GM18868 (cell line): ENCODE data around the gene MKKS.

Experiments used
- ATAC-seq: cut with Tn5 transposase; IDR thresholded peaks from one replicate; pipeline ENCODE4 v1.9.1; 2021; ENCODE audit warnings: mild to moderate bottlenecking, moderate library complexity; ENCODE audit not compliant: unreplicated experiment

MKKS gene

DNA sequence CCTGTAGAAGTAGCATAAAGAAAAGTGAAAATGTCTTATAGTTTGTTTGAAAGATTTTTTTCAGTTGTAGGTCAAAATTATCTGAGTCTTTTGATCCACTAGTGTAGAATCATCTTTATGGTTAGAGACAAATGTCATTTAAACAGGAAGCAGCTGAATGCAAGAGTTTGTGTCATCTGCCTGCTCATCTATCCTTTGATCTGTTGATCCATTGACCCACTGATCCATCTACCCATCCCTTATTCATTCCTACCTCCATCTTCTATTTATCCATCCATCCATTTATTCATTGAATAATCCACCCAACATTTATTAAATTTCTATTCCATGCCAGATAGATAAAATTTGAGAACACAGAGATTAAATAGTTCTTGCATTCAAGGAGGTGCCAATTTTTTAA lies 62.6 kb downstream of the MKKS start:
- ATAC-seq, result no peak

DNA sequence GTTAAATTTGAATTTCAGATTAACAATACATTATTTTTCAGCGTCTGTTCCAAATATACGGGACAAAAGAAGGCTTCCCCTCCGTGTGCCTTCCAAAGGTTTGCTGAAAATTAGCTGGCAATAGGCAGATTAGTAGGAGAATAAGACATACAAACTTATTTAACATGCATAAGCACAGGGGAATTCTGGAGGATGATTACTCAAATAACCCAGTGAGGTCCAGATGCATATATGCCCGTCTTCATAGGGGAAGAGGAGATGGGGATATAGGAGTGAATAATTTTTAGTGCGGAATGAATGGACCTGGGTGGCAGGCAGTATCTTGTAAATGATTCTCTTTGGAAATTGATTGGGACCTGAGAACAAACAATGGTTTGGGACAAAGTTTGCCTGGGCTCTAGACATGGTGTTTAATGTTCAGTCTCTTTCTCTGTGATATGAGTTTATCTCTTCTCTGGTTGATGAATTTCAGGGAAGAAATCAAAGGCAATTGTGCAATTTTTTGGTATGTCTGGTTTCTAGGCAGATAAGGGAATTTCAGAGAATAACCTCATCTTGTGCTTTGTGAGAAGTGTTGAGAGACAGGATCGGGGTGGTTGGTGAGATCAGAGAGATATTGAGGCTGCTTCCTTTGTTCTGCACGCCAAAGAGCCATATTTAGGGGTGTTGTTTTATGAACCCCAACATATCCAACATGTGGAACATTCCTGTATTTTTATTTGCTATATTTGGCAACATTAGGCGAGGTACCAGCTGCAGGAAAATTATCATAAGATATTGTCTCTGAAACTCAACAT lies 63.7 kb downstream of the MKKS start:
- no peak for ATAC-seq

DNA sequence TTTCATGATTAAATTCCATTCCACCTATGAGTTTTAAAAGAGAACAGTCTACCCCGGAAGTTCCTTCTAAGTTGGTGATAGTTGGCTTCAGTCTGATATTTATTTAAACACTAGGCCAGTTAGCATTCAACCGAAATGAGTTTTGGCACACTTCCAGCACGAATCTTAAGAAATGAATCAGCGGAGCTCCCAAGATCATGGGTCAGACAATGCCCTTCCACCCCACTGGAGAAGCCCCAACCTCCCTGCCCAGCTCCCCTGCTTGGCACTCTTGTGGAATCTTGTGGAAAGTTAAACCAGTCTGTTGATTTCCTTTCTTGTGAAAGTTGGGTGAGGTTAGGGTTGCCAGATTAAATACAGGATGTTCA lies 64.3 kb downstream of the MKKS start:
- ATAC-seq, result no peak

DNA sequence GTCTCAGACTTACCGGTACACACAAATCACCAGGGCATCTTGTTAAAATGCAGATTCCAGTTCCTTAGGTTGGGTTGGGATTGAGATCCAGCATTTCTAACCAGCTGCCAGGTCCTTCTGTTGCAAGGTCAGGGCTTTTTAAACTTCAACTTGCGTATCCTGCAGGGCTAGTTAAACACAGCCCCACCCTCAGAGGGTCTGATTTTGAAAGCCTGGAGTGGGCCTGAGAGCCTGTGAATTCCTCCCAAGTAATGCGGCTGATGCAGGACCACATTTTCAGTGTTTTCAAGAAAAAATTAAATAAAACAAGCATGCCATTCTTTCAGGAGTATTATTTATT lies 65.3 kb downstream of the MKKS start:
- ATAC-seq, result no peak

DNA sequence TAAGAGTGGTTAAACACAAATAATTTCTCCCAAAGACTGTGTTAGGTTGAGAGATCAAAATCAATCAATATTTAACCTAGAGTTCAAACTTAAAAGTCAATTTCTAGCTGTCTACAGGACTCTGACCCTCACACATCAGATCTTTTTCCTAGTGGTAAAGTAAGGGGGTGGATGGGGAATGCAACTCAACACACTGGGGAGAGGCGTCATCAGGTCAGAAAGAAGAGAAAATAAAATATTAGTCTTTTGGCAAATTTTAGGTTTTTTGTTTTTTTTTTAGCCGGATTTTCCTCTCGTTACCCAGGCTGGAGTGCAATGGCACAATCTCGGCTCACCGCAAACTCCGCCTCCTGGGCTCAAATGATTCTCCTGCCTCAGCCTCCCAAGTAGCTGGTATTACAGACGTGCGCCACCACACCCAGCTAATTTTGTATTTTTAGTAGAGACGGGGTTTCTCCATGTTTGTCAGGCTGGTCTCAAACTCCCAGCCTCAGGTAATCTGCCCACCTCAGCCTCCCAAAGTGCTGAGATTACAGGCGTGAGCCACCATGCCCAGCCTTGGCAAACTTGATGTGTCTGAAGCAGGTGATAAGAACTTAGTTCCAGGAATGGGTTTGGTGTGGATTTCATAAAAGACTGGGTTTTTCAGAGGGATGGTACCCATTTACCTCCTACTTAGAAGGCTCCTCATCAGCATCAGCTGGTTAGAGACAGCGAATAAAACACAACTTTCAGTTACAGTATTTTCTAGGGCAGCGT lies 65.9 kb downstream of the MKKS start:
- no peak for ATAC-seq

DNA sequence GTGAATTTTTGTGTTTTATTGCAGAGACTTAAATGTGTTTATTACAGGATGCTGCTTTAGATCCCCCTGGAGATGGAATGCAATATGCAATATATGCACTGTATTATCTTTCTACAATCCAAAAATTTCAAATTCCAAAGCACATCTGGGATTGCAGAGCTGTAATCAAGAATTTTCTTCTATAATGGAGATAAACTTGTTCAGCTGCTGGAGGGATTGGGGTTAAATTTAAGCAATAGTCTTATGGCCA lies 66.4 kb downstream of the MKKS start:
- no peak for ATAC-seq

DNA sequence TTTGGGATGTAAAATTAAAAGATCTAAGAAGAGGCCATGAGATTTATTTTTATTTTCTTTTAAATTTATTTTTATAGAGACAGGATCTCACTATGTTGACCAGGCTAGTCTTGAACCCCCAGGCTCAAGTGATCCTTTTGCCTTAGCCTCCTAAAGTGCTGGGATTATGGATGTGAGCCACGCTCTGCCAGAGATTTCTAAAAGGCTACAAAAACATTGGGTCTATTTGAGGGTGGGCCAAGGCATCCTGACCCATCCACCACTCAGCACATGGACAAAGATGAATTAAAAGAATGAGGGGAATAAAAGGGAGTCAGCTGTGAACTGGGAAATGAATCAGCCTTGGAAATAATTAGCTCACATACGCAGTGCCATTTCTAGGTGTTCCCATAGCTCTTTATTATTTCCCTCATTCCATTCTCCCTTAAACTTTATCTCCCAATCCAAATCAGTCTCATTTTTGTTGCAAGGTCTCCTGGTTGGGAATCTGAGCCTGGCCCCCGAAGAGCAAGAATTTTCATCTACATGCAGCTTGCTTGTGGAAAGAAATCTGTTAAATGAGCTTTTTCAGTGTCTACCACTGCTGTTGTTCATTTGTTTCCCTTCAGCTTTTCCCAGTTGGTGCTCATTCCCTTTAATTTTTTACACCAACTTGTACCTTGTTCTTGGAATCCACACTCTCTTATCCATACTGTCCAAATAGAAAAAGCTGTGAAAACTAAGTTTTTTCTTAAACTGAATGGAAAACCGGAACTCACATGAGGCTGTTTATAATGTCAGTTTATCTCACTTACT lies 66.9 kb downstream of the MKKS start:
- ATAC-seq, result no peak

DNA sequence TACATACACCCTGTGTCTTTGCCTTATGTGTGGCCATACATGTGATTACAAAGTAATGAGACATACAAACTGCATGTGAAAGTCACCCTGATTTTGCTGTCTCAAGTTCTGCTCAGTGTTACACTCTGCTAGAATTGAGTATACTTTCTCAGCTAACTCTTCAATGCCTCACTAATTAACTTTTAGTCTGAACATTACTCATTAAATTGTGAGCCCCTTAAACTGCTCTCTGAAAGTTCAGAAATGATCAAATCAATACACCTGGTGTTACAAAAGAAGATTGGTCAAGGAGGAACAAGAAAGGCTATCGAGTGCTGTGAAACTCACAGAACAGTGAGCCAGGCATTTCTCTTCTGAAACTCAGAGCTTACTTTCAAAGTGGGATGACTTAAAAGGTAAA lies 71.3 kb downstream of the MKKS start:
- no peak for ATAC-seq

DNA sequence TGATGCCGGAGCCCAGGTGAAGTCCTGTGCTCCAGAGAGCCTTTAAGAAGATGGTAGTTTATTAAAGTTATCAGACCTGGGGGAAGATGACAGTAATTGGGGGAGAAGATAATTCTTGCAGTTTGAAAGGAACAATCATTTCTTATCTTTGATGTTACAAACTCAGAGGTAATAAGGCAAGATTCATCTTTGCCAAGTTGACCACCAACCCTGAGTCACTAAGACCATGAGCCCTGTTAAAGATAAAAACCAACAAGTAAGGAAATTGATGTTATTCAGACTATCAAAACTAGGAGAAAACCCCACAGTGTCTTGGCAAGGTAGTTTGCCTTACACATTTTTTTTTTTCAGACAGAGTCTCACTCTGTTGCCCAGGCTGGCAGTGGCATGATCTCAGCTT lies 73.1 kb downstream of the MKKS start:
- no peak for ATAC-seq

DNA sequence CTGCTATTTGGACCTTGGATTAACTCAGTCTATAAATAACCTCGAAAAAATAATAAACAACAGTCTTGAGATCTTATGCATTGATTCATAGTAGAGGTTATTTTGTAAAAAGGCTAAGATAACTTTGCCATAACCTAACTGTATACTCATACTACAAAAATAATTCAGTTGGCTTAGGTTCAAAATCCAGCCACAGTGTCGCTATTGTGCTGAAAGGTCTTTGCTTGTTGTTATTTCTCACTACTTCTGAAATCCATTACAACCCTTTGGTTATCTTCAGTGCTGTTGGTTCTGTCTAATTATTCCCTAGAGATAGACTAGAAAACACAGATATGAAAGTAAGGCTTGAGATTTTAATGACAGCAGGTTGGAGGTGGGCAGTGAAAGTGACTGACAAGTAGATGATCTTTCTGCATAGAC lies 74.4 kb downstream of the MKKS start:
- ATAC-seq, result no peak

DNA sequence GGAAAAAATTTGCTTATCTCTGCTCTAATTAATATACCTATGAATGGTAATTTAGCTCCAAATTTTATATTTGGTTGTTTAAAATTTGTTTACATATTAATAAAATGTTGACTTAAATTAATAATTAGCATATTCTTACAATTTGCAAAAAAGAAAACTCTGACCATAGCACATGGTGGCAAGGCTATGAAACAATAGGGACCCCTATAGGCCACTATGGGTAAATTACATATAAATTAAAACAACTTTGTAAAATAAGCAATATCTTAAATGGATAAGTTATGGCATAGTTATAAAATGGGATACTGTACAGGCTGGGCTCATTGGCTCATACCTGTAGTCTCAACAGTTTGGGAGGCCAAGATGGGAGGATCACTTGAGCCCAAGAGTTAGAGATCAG lies 76.0 kb downstream of the MKKS start:
- no peak for ATAC-seq

DNA sequence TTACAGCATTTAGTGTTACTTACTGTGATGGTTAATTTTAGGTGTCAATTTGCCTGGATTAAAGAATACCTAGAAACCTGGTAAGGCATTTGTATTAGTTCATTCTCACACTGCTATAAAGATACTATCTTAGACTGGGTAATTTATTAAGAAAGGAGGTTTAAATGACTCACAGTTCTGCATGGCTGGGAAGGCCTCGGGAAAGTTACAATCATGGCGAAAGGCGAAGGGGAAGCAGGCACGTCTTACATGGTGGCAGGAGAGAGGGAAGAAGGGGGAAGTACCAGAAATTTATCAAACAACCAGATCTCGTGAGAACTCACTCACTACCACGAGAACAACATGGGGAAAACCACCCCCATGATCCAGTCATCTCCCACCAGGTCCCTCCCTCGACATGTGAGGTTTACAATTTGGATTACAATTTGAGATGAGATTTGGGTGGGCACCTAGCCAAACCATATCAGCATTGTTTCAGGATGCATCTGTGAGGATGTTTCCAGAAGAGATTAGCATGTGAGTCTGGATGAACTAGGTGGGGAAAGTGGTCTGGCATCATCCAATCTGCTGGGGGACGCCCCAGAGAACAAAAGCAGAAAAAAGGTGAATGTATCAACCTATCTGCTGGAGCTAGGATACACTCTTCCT lies 76.8 kb downstream of the MKKS start:
- ATAC-seq, result no peak

DNA sequence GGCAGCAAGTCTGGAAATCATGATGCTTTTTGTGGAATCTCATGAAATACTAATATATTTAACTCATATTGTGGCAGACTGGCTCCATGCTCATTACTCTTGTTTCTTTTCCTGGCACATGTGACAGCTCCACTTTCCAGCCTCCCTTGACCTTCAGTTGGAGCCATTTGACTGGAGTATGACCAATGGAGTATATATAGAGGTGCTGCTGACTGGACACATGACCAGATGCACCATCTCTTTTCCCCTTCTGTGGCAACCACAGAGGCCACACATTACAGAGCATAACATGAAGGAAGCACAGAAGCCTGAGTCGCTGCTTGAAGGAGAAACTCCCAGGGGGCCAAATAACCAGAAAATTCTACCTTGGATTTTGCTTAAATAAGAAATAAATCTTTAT lies 77.4 kb downstream of the MKKS start:
- no peak for ATAC-seq

DNA sequence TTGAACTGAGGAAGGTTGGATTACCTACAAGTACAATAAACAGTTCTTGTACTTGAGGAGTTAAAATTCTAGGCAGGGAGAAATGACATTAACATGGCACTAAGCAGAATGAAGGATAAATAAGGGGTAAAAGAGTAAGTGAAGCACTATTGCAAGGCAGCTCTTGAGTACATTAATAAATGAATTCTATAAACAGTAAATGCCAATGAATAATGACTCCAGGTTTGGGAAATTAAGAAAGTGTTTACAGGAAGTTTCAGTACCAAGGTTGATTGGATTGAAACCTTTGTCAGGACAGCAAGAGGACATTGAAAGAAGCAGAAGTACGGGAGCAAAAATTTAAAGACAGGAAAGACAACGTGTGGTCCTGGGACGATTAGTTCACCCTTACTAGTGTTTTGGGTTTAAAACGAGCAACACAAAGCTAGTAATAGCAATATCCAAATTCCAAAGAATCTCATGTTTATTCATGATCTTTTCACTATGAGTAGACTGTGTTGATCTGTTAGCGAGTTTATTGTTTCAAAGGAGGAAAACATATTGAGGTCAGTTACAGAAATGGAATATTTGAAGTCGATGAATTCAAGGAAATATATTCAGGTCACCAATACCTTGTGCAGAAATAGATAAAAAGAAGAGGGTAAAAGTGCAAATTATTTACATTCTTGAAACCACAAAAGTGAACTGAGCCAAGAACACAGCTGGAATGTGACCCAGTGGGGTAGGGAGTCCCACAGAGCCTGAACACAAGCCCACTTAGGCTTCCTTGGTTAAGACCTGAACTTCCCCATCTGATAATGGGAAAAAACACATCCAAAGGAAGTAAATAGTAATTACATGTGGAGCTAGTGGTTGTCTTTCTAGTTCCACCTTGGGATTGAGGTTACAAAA lies 80.8 kb downstream of the MKKS start:
- ATAC-seq, result no peak
